Heart right ventricle (tissue), 16 donors: ENCODE results near the gene ZNF841. TPM values are rescaled to one million over a fixed set of nuclear protein-coding genes. Genes with fewer than 3 reads are reported as not detected.

Experiments
- ATAC-seq, 8 donors: fragments of 200-7000 bp; cut with Tn5 transposase; one replicate each; pipeline ENCODE4 v1.9.1; 2020; ENCODE audit warnings: mild to moderate bottlenecking in 8 of 8, moderate library complexity in 8 of 8, moderate number of reproducible peaks in 1 of 8
- DNase-seq, 2 donors: peaks; one replicate each; pipeline ENCODE4 v3.0.0-alpha.2; 2020
- H3K27ac ChIP-seq, 10 donors: fragments of 200-600 bp; sonication (generic) in 2 of 10; one replicate each; pipeline versions ENCODE4 v1.5.0 to v1.8.0; 2020 to 2022; ENCODE audit warnings: mild to moderate bottlenecking in 3 of 10
- H3K27me3 ChIP-seq, 7 donors: fragments of 200-600 bp; one replicate each; pipeline ENCODE4 v1.8.0; 2021 to 2022; ENCODE audit warnings: mild to moderate bottlenecking in 2 of 7
- H3K36me3 ChIP-seq, 9 donors: fragments of 200-600 bp; sonication (generic) in 1 of 9; one replicate each; pipeline versions ENCODE4 v1.5.0 to v1.8.0; 2020 to 2022; ENCODE audit warnings: mild to moderate bottlenecking in 2 of 9
- H3K4me1 ChIP-seq, 9 donors: fragments of 200-600 bp; sonication (generic) in 1 of 9; one replicate each; pipeline versions ENCODE4 v1.5.0 to v1.8.0; 2020 to 2022; ENCODE audit warnings: mild to moderate bottlenecking in 4 of 9
- H3K4me3 ChIP-seq, 10 donors: fragments of 200-600 bp; sonication (generic) in 2 of 10; one replicate each; pipeline versions ENCODE4 v1.5.0 to v1.8.0; 2020 to 2022; ENCODE audit warnings: mild to moderate bottlenecking in 7 of 10, moderate library complexity in 2 of 10
- H3K9me3 ChIP-seq, 11 donors: fragments of 200-600 bp in 10 of 11; sonication (generic) in 2 of 11; one replicate each; pipeline versions ENCODE4 v1.5.0 to v1.8.0; 2013 to 2022; ENCODE audit warnings: mild to moderate bottlenecking in 2 of 11, control low read depth in 1 of 11, moderate library complexity in 1 of 11
- WGBS, 2 donors: extraction: QIAGEN DNeasy Blood & Tissue Kit; methylation state at CpG; one replicate each; pipeline ENCODE4 v1.1.7; 2013; ENCODE audit warnings: inconsistent platforms in 1 of 2; 5-methylcytosine and 5-hydroxymethylcytosine counted together
- intact Hi-C, 10 donors: fragments of 100-400 bp; cut with DNase I; formaldehyde crosslinking; loops; one replicate each; pipeline versions ENCODE4 v1.11.1 to v1.14.2; 2022
- polyA plus RNA-seq, 2 donors: library from polyadenylated mRNA; stranded (reverse); fragments of 200-250 nt; gene quantifications; one replicate each; pipeline ENCODE4 v1.2.3, GENCODE V29; 2013
- total RNA-seq, 10 donors: library from RNA; stranded (reverse); fragmentation: NEBNext Ultra II Directional in 3 of 10; extraction: Animal tissue kit (Norgen Biotek cat#: 25700) in 3 of 10; gene quantifications; one replicate each; pipeline versions ENCODE4 v1.2.1 to v1.2.4, GENCODE V29; 2021 to 2023
- TF ChIP-seq, protein P1 (sequence below), 9 donors: fragments of 200-600 bp; sonication (generic) in 2 of 9; IDR thresholded peaks; one replicate each; pipeline versions ENCODE4 v1.5.0 to v1.8.0; 2021 to 2022; ENCODE audit warnings: antibody characterized with exemption in 9 of 9, mild to moderate bottlenecking in 5 of 9, moderate library complexity in 1 of 9
- donor health status: Arrhythmogenic right ventricular cardiomyopathy.
- donor health status: ischemic (EF 13 %, LVEDD 7.1; RV severe dilation, severe dysfunction).
- donor health status: healthy with polysubstance abuse.
- donor health status: DM: no; HTN: yes; CAD: no.
- donor health status: DM: no; HTN: no; CAD: no.
- donor health status: ischemic (EF 25% LVEDD 6.9; RV normal size, moderate dysfunction).
- donor health status: ischemic (EF 25% LVEDD 5.7; RV mildly dilated, moderate dysfunction).
- donor health status: healthy.
- donor health status: DM: yes; HTN: yes; CAD: no.
- donor health status: Ischemic cardiomyopathy.
- donor health status: ischemic (EF 35%, LVEDD 5.7; RV mildly dilated, moderate dysfunction).
- donor health status: nonischemic (EF 11% LVEDD 7.7; RV severe dilation, severe dysfunction).
- donor health status: DM: yes; HTN: yes; CAD: no.
- donor health status: PGD.
- donor health status: ischemic (EF 29% LVEDD 5.4; RV normal size, mild dysfunction).
- donor health status: nonischemic (EF 23%, LVEDD 6.1; RV moderate dilation, normal function).

ZNF841 gene
- total and polyA plus RNA-seq, 12 donors: 3.1 to 10.7 (median 8.7) TPM

- DNase-seq: no peak
- H3K4me3 ChIP-seq: no peak overlapping the region
- WGBS, 2 donors: 82 to 89% methylated on average over 3 of the region's 3 CpGs
- TF ChIP-seq, protein P1, sequence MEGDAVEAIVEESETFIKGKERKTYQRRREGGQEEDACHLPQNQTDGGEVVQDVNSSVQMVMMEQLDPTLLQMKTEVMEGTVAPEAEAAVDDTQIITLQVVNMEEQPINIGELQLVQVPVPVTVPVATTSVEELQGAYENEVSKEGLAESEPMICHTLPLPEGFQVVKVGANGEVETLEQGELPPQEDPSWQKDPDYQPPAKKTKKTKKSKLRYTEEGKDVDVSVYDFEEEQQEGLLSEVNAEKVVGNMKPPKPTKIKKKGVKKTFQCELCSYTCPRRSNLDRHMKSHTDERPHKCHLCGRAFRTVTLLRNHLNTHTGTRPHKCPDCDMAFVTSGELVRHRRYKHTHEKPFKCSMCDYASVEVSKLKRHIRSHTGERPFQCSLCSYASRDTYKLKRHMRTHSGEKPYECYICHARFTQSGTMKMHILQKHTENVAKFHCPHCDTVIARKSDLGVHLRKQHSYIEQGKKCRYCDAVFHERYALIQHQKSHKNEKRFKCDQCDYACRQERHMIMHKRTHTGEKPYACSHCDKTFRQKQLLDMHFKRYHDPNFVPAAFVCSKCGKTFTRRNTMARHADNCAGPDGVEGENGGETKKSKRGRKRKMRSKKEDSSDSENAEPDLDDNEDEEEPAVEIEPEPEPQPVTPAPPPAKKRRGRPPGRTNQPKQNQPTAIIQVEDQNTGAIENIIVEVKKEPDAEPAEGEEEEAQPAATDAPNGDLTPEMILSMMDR (IDR thresholded peaks at IDR 0.05): no peak
- intact Hi-C loops: loop anchor here in 1 of 10 donors (10.0 kb wide), 1 partner anchor 138 kb away; no protein-coding TSS in a partner anchor
- H3K9me3 ChIP-seq: peaks cover 13 to 100% (median 95%) of the 10 kb centered on the region in 11 donors
- peaks cover 7 to 47% (median 34%) of the 10 kb centered on the region in 9 donors for H3K36me3 ChIP-seq
- H3K27ac ChIP-seq: no peak overlapping the region
- ATAC-seq: no peak
- no peaks in the 10 kb centered on the region for H3K27me3 ChIP-seq
- H3K4me1 ChIP-seq: no peaks in the 10 kb centered on the region
Measured at GRCh38 chr19:52112624-52113023, 17.1 kb upstream of the ZNF841 start.

- DNase-seq: no peak
- TF ChIP-seq, protein P1 (IDR thresholded peaks at IDR 0.05): no peak
- intact Hi-C loops: loop anchor here in 1 of 10 donors (10.0 kb wide), 1 partner anchor 136 kb away; no protein-coding TSS in a partner anchor
- H3K36me3 ChIP-seq: peaks cover 0 to 28% (median 16%) of the 10 kb centered on the region in 9 donors
- no peak overlapping the region for H3K4me3 ChIP-seq
- ATAC-seq: no peak
- H3K4me1 ChIP-seq: no peaks in the 10 kb centered on the region
- no peak overlapping the region for H3K27ac ChIP-seq
- H3K27me3 ChIP-seq: no peaks in the 10 kb centered on the region
- 89 to 91% methylated on average over 6 of the region's 6 CpGs for WGBS, 2 donors
- peaks cover 12 to 100% (median 80%) of the 10 kb centered on the region in 11 donors for H3K9me3 ChIP-seq
Measured at GRCh38 chr19:52110780-52111179, 15.2 kb upstream of the ZNF841 start.

DNA sequence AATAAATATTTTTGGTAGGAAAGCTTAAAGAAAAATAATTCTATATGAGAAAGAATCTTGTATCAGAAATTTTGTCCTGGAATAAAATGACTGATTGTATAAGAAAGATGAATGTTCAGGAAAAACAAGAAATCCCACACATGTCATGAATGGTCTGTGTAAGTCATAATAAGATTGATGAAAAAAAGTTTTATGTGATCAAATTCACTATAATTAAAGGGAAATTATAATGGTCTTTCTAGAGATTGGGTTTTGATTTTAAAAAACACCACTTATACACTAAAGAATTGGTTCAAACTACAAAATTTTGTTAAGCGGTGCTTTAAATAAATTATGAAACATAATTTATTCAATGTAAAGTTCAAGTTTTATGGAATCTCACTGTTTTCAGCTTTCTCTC lies 7.2 kb upstream of the ZNF841 start:
- intact Hi-C loops: no loop called here
- no peaks in the 10 kb centered on the region for H3K4me1 ChIP-seq
- H3K36me3 ChIP-seq: no peaks in the 10 kb centered on the region
- peaks cover 0 to 97% (median 10%) of the 10 kb centered on the region in 11 donors for H3K9me3 ChIP-seq
- no peaks in the 10 kb centered on the region for H3K27me3 ChIP-seq
- TF ChIP-seq, protein P1 (IDR thresholded peaks at IDR 0.05): no peak
- WGBS, 2 donors: 96 to 99% methylated on average over 1 of the region's 1 CpG
- ATAC-seq (no peak), DNase-seq (no peak)
- H3K4me3 ChIP-seq: no peak overlapping the region
- no peak overlapping the region for H3K27ac ChIP-seq

GRCh38 chr19:52101866-52102562 lies 6.4 kb upstream of the ZNF841 start:
- no peaks in the 10 kb centered on the region for H3K4me1 ChIP-seq
- no peak for DNase-seq
- no peak overlapping the region for H3K4me3 ChIP-seq
- no peak for ATAC-seq
- H3K36me3 ChIP-seq: no peaks in the 10 kb centered on the region
- no peaks in the 10 kb centered on the region for H3K27me3 ChIP-seq
- intact Hi-C loops: no loop called here
- H3K9me3 ChIP-seq: peaks cover 0 to 97% (median 11%) of the 10 kb centered on the region in 11 donors
- TF ChIP-seq, protein P1 (IDR thresholded peaks at IDR 0.05): no peak
- no peak overlapping the region for H3K27ac ChIP-seq
- WGBS, 2 donors: 76 to 85% methylated on average over 2 of the region's 2 CpGs
